A549 (cell line): ENCODE measurements around the gene MAML2. TPM values are rescaled to one million over a fixed set of nuclear protein-coding genes. Genes with fewer than 3 reads are reported as not detected.

Experiments used
- ATAC-seq, 2 experiments: fragments of 200-7000 bp in 1 of 2; fragments of >200 bp in 1 of 2; cut with Nextera tagmentation in 1 of 2; cut with Tn5 transposase in 1 of 2; 3 replicates each; pipeline versions ENCODE4 v1.8.0 to v1.9.1; 2018 to 2020; ENCODE audit warnings: mild to moderate bottlenecking in 1 of 2, moderate library complexity in 1 of 2
- CTCF ChIA-PET: fragments of 300-600 bp; sonication (Branson Sonifier 250); formaldehyde crosslinking; extraction: SDS; loops from one replicate; lab custom pipeline; 2021; ENCODE audit warnings: antibody characterized with exemption, inconsistent platforms; lab: Yijun Ruan, JAX
- POLR2A ChIA-PET: fragments of 350-600 bp; formaldehyde crosslinking; extraction: SDS; loops from one replicate; lab custom pipeline; 2021; ENCODE audit warnings: antibody characterized with exemption, inconsistent platforms; lab: Yijun Ruan, JAX
- DNase-seq, 2 experiments: peaks; one replicate each; pipeline versions ENCODE4 v3.0.0 to v3.0.0-alpha.2; 2011 to 2016; ENCODE audit warnings: low read depth in 1 of 2, low spot score in 1 of 2
- FAIRE-seq: peaks from 2 replicates; lab custom pipeline; 2011; peaks lifted over from hg19 to GRCh38; lab: Jason Lieb, UNC
- H3K27ac ChIP-seq, 2 experiments: fragments of >200 bp; sonication (Bioruptor Twin); formaldehyde crosslinking; 3 replicates each; pipeline ENCODE4 v1.5.1; 2016 to 2017
- H3K4me1 ChIP-seq: fragments of >200 bp; sonication (Bioruptor Twin); formaldehyde crosslinking; 3 replicates; pipeline ENCODE4 v1.6.1; 2016
- H3K4me2 ChIP-seq: fragments of >200 bp; sonication (Bioruptor Twin); formaldehyde crosslinking; 3 replicates; pipeline ENCODE4 v1.6.1; 2016
- H3K4me3 ChIP-seq: fragments of >200 bp; sonication (Bioruptor Twin); formaldehyde crosslinking; 3 replicates; pipeline ENCODE4 v1.5.1; 2016
- H3K9me3 ChIP-seq: fragments of >200 bp; sonication (Bioruptor Twin); formaldehyde crosslinking; 3 replicates; pipeline ENCODE4 v1.6.1; 2016
- CBX2 ChIP-seq: fragments of 200-600 bp; sonication (generic); IDR thresholded peaks from 2 replicates; pipeline ENCODE4 v1.6.1; 2016; ENCODE audit warnings: low read depth, mild to moderate bottlenecking, borderline replicate concordance
- CBX8 ChIP-seq: fragments of 200-600 bp; sonication (generic); IDR thresholded peaks from 2 replicates; pipeline ENCODE4 v1.6.1; 2016
- CHD2 ChIP-seq: fragments of 150-350 bp; IDR thresholded peaks from 2 replicates; pipeline ENCODE4 v1.6.1; 2014; ENCODE audit warnings: low read length; ENCODE audit not compliant: partially characterized antibody
- CTCF ChIP-seq: fragments of >200 bp; sonication (Bioruptor Twin); formaldehyde crosslinking; IDR thresholded peaks from 3 replicates; pipeline ENCODE4 v1.5.1; 2016
- E2F6 ChIP-seq: IDR thresholded peaks from 2 replicates; pipeline ENCODE4 v1.6.1; 2012; ENCODE audit warnings: low read depth, borderline replicate concordance
- ELK1 ChIP-seq: fragments of 150-350 bp; IDR thresholded peaks from 2 replicates; pipeline ENCODE4 v1.6.1; 2014; ENCODE audit warnings: low read depth, mild to moderate bottlenecking, low read length
- EP300 ChIP-seq, 2 experiments: fragments of >200 bp; sonication (Bioruptor Twin); formaldehyde crosslinking; IDR thresholded peaks; 2 replicates in 1 of 2; 3 replicates in 1 of 2; pipeline ENCODE4 v1.6.1; 2016 to 2017
- FOSB ChIP-seq: fragments of 250-450 bp; sonication (Bioruptor Pico); IDR thresholded peaks from 2 replicates; pipeline ENCODE4 v1.5.0; 2020; ENCODE audit warnings: mild to moderate bottlenecking, moderate library complexity
- FOXS1 ChIP-seq: fragments of 250-450 bp; sonication (Bioruptor Pico); IDR thresholded peaks from 2 replicates; pipeline ENCODE4 v1.5.0; 2020; ENCODE audit warnings: mild to moderate bottlenecking, moderate library complexity
- GATA3 ChIP-seq: IDR thresholded peaks from 2 replicates; pipeline ENCODE4 v1.6.1; 2012; ENCODE audit warnings: borderline replicate concordance
- HDAC2 ChIP-seq: fragments of 200-600 bp; sonication (generic); IDR thresholded peaks from 2 replicates; pipeline ENCODE4 v1.6.1; 2016
- HEYL ChIP-seq: fragments of 250-450 bp; sonication (Bioruptor Pico); IDR thresholded peaks from 2 replicates; pipeline ENCODE4 v1.8.0; 2021; ENCODE audit warnings: mild to moderate bottlenecking, moderate library complexity
- HOXB5 ChIP-seq: fragments of 250-450 bp; sonication (Bioruptor Pico); IDR thresholded peaks from 2 replicates; pipeline ENCODE4 v1.5.0; 2020; ENCODE audit warnings: mild to moderate bottlenecking, moderate library complexity
- JUN ChIP-seq, 2 experiments: fragments of >200 bp; sonication (Bioruptor Twin); formaldehyde crosslinking; IDR thresholded peaks; 2 replicates in 1 of 2; 3 replicates in 1 of 2; pipeline ENCODE4 v1.6.1; 2016 to 2017
- JUNB ChIP-seq: fragments of >200 bp; sonication (Bioruptor Twin); formaldehyde crosslinking; IDR thresholded peaks from 2 replicates; pipeline ENCODE4 v1.6.1; 2016
- KDM5A ChIP-seq: fragments of 200-600 bp; sonication (generic); IDR thresholded peaks from 2 replicates; pipeline ENCODE4 v1.6.1; 2016; ENCODE audit warnings: antibody characterized with exemption, mild to moderate bottlenecking
- MAZ ChIP-seq: fragments of 150-350 bp; IDR thresholded peaks from 2 replicates; pipeline ENCODE4 v1.6.1; 2014; ENCODE audit warnings: antibody characterized with exemption, low read depth, low read length, borderline replicate concordance
- MYC ChIP-seq: IDR thresholded peaks from 2 replicates; pipeline ENCODE4 v1.6.1; 2012; ENCODE audit warnings: mild to moderate bottlenecking, inconsistent platforms, low read length, improper control_type of control experiment, borderline replicate concordance
- NFE2L2 ChIP-seq: fragments of 150-350 bp; conservative IDR thresholded peaks from 2 replicates; pipeline ENCODE4 v1.6.1; 2014; ENCODE audit warnings: low read length
- NR3C1 ChIP-seq: fragments of >200 bp; sonication (Bioruptor Twin); formaldehyde crosslinking; IDR thresholded peaks from 3 replicates; pipeline ENCODE4 v1.6.1; 2017
- POLR2AphosphoS2 ChIP-seq: conservative IDR thresholded peaks from 2 replicates; pipeline ENCODE4 v1.6.1; 2012; ENCODE audit warnings: low read length, improper control_type of control experiment, inconsistent platforms
- RAD21 ChIP-seq, 2 experiments: fragments of >200 bp in 1 of 2; sonication (Bioruptor Twin) in 1 of 2; formaldehyde crosslinking in 1 of 2; IDR thresholded peaks in 1 of 2; conservative IDR thresholded peaks in 1 of 2; 2 replicates in 1 of 2; 3 replicates in 1 of 2; pipeline ENCODE4 v1.6.1; 2012 to 2018; ENCODE audit warnings: inconsistent platforms in 1 of 2
- REST ChIP-seq: fragments of 200-600 bp; sonication (generic); IDR thresholded peaks from 2 replicates; pipeline ENCODE4 v1.6.1; 2016; ENCODE audit warnings: antibody characterized with exemption, mild to moderate bottlenecking, moderate library complexity
- RFX5 ChIP-seq: fragments of 450-650 bp; IDR thresholded peaks from 2 replicates; pipeline ENCODE4 v1.7.1; 2014; ENCODE audit warnings: antibody characterized with exemption, mild to moderate bottlenecking, moderate library complexity
- RNF2 ChIP-seq: fragments of 200-600 bp; sonication (generic); IDR thresholded peaks from 2 replicates; pipeline ENCODE4 v1.6.1; 2016; ENCODE audit warnings: low read depth, mild to moderate bottlenecking, antibody characterized with exemption, moderate library complexity, borderline replicate concordance
- TFCP2L1 ChIP-seq: fragments of 250-450 bp; sonication (Bioruptor Pico); IDR thresholded peaks from 2 replicates; pipeline ENCODE4 v1.5.0; 2021; ENCODE audit warnings: mild to moderate bottlenecking
- TP53 ChIP-seq: fragments of 250-450 bp; sonication (Bioruptor Pico); IDR thresholded peaks from 2 replicates; pipeline ENCODE4 v1.5.0; 2021; ENCODE audit warnings: mild to moderate bottlenecking, moderate library complexity
- ZSCAN20 ChIP-seq: fragments of 250-450 bp; sonication (Bioruptor Pico); IDR thresholded peaks from 2 replicates; pipeline ENCODE4 v1.8.0; 2022; ENCODE audit warnings: mild to moderate bottlenecking, moderate library complexity
- WGBS: methylation state at CpG from one replicate; pipeline ENCODE4 v1.1.6; 2017; ENCODE audit errors: missing lambda C conversion rate; 5-methylcytosine and 5-hydroxymethylcytosine counted together
- polyA plus RNA-seq, 4 experiments: library from polyadenylated mRNA; depleted of rRNA in 3 of 4; stranded (reverse); fragments of >200 nt; fragmentation: RNase III in 1 of 4; extraction: RNeasy Plus Mini Kit Qiagen cat#74134 plus additional on column Dnase treatment in 1 of 4; gene quantifications; 2 replicates in 3 of 4; 3 replicates in 1 of 4; pipeline ENCODE4 v1.2.3, GENCODE V29; 2011 to 2017

The MAML2 gene
- polyA plus RNA-seq, 2 of the 4 experiments (the other 2 are of a cell fraction) = 1.5 to 2.5 TPM

GRCh38 chr11:96033599-96033998, 309.4 kb downstream of the MAML2 start:
- no peak for FAIRE-seq
- Histone ChIP-seq H3K4me3 (no peak overlapping the region), H3K27ac (no peak overlapping the region), H3K4me1 (no peaks in the 10 kb centered on the region), H3K9me3 (no peaks in the 10 kb centered on the region), H3K4me2 (no peak overlapping the region)
- ChIA-PET POLR2A (no interaction called here), CTCF (no interaction called here)
- 86% methylated on average over 4 of the region's 4 CpGs for WGBS
- no peak for DNase-seq
- TF ChIP-seq ZSCAN20 (CRISPR knock-in tag) (no peak), FOSB (no peak), CTCF (no peak), HEYL (CRISPR knock-in tag) (no peak), HDAC2 (no peak), TP53 (CRISPR knock-in tag) (no peak), KDM5A (no peak), CBX8 (no peak), REST (no peak), RFX5 (no peak), NFE2L2 (no peak), FOXS1 (CRISPR knock-in tag) (no peak), JUNB (no peak), CHD2 (no peak), RNF2 (no peak), JUN (IDR thresholded peaks at IDR 0.05) (no peak), CBX2 (no peak), EP300 (IDR thresholded peaks at IDR 0.05) (no peak)
- no peak for ATAC-seq

DNA sequence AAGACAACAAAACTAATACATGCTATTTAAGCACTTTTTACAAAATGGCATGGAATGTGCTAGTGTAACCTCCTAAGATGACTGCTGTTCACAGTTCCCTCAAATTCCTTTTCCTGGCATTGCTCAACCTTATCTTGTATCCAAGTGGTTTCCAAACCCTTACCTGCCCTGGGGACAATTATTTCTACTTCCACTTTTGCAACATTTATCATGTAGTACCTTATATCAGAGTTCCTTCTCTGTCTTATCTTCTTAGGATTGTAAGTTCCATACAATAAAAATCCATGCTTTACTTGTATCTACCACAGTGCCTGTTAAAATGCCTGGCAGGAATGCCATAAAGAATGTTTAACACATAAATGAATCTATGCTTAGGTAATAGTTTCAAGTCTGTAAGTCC, 309.9 kb downstream of the MAML2 start:
- ATAC-seq = no peak
- CTCF ChIA-PET = no interaction called here
- no peak for FAIRE-seq

GRCh38 chr11:96028746-96029145, 314.2 kb downstream of the MAML2 start:
- ATAC-seq (no peak), DNase-seq (no peak), FAIRE-seq (no peak)
- no peak overlapping the region for H3K4me3 ChIP-seq
- H3K9me3 ChIP-seq = no peaks in the 10 kb centered on the region
- H3K4me1 ChIP-seq = no peaks in the 10 kb centered on the region
- ChIA-PET CTCF (no interaction called here), POLR2A (no interaction called here)
- no peak overlapping the region for H3K27ac ChIP-seq
- H3K4me2 ChIP-seq = no peak overlapping the region
- TF ChIP-seq TFCP2L1 (CRISPR knock-in tag) = no peak
- TF ChIP-seq MYC = no peak
- TF ChIP-seq E2F6 = no peak
- no peak for TF ChIP-seq MAZ
- no peak for TF ChIP-seq CBX2
- no peak for TF ChIP-seq HEYL (CRISPR knock-in tag)
- TF ChIP-seq NFE2L2 = no peak
- TF ChIP-seq GATA3 = no peak
- TF ChIP-seq HOXB5 (CRISPR knock-in tag) = no peak
- no peak for TF ChIP-seq NR3C1
- no peak for TF ChIP-seq ELK1

More for the DNA sequence above, 309.9 kb downstream of the MAML2 start:
- Histone ChIP-seq H3K9me3 (no peaks in the 10 kb centered on the region), H3K27ac (no peak overlapping the region), H3K4me3 (no peak overlapping the region), H3K4me2 (no peak overlapping the region)
- no peak for DNase-seq
- POLR2A ChIA-PET = no interaction called here
- TF ChIP-seq RAD21 (conservative IDR thresholded peaks at IDR 0.05 in 1 of 2, IDR thresholded peaks at IDR 0.05 in 1 of 2) (no peak), NFE2L2 (no peak), KDM5A (no peak), JUNB (no peak), POLR2AphosphoS2 (no peak), CBX8 (no peak), EP300 (IDR thresholded peaks at IDR 0.05) (no peak)
- TF ChIP-seq, all 56 proteins: peak for 0
- no peaks in the 10 kb centered on the region for H3K4me1 ChIP-seq
